ENCODE measurements around the gene KDM4B. TPM values are rescaled to one million over a fixed set of nuclear protein-coding genes. Genes with fewer than 3 reads are reported as not detected.

KDM4B gene
- total RNA-seq, 4 donors from 2014 or later = 14.0 to 39.9 (median 19.5) TPM

DNA sequence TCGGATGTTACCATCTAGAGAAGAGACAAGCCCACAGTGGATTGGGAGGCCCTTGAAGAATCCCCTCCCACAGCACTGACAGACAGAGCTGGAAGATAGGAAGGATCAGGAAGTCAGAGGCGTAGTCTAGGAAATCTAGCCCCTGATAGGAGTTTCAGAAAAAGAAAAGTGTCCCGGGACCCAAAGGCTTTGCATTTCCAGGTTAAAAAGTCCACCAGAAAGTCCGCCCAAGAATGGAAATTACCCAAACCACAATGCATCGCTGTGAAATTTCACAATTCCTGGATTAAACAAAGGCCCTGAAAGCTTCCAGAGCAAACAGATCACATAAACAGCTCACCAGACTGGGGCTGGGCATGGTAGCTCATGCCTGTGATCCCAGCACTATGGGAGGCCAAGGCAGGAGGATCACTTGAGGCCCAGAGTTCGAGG, 146.9 kb downstream of the KDM4B start:
- intact Hi-C loops (cut with DNase I) = no loop called here
- no peak for TF ChIP-seq POLR2A (IDR thresholded peaks at IDR 0.05)
- Histone ChIP-seq H3K4me1 (no peaks in the 10 kb centered on the region), H3K9me3 (no peaks in the 10 kb centered on the region), H3K27me3 (no peaks in the 10 kb centered on the region), H3K4me3 (no peak overlapping the region), H3K27ac (no peak overlapping the region), H3K36me3 (peaks cover 8 to 93% (median 8%) of the 10 kb centered on the region in 3 donors)
- WGBS, 2 donors = 73 to 76% methylated on average over 6 of the region's 6 CpGs
- DNase-seq = no peak

DNA sequence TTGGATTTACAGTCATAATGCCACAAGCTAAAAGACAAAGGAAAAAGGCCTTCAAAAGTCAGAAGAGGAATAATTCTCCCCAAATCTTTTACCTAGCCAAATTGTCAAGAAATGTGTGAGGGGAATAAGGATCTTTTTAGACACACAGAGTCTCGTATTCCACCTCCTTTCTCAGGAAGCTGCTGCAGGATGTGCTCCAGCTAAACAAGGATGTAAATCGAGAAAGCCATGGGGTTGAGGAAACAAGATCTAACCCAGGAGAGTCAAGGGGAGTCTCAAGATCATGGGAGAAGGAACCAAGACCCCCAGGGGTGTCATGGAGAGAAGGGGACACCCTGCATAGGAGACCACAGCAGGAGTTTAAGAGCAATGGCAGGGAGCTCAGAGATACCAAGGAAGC, 147.4 kb downstream of the KDM4B start:
- Histone ChIP-seq H3K27ac (no peak overlapping the region), H3K4me1 (no peaks in the 10 kb centered on the region), H3K27me3 (no peaks in the 10 kb centered on the region), H3K9me3 (no peaks in the 10 kb centered on the region), H3K36me3 (peaks cover 4 to 93% (median 8%) of the 10 kb centered on the region in 3 donors), H3K4me3 (no peak overlapping the region)
- intact Hi-C loops (cut with DNase I) = no loop called here
- TF ChIP-seq POLR2A (IDR thresholded peaks at IDR 0.05) = no peak
- TF ChIP-seq, protein P1, sequence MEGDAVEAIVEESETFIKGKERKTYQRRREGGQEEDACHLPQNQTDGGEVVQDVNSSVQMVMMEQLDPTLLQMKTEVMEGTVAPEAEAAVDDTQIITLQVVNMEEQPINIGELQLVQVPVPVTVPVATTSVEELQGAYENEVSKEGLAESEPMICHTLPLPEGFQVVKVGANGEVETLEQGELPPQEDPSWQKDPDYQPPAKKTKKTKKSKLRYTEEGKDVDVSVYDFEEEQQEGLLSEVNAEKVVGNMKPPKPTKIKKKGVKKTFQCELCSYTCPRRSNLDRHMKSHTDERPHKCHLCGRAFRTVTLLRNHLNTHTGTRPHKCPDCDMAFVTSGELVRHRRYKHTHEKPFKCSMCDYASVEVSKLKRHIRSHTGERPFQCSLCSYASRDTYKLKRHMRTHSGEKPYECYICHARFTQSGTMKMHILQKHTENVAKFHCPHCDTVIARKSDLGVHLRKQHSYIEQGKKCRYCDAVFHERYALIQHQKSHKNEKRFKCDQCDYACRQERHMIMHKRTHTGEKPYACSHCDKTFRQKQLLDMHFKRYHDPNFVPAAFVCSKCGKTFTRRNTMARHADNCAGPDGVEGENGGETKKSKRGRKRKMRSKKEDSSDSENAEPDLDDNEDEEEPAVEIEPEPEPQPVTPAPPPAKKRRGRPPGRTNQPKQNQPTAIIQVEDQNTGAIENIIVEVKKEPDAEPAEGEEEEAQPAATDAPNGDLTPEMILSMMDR (IDR thresholded peaks at IDR 0.05) = no peak
- 85 to 92% methylated on average over 2 of the region's 2 CpGs for WGBS, 2 donors
- DNase-seq = no peak

GRCh38 chr19:5117421-5117820, 148.5 kb downstream of the KDM4B start:
- 80 to 85% methylated on average over 1 to 4 of the region's 12 CpGs for WGBS, 2 donors
- Histone ChIP-seq H3K4me3 (no peak overlapping the region), H3K9me3 (no peaks in the 10 kb centered on the region), H3K4me1 (no peaks in the 10 kb centered on the region), H3K36me3 (peaks cover 4 to 93% (median 8%) of the 10 kb centered on the region in 3 donors), H3K27me3 (no peaks in the 10 kb centered on the region), H3K27ac (no peak overlapping the region)
- DNase-seq = no peak
- TF ChIP-seq, protein P1 (IDR thresholded peaks at IDR 0.05) = no peak
- no peak for TF ChIP-seq POLR2A (IDR thresholded peaks at IDR 0.05)
- intact Hi-C loops (cut with DNase I) = no loop called here

DNA sequence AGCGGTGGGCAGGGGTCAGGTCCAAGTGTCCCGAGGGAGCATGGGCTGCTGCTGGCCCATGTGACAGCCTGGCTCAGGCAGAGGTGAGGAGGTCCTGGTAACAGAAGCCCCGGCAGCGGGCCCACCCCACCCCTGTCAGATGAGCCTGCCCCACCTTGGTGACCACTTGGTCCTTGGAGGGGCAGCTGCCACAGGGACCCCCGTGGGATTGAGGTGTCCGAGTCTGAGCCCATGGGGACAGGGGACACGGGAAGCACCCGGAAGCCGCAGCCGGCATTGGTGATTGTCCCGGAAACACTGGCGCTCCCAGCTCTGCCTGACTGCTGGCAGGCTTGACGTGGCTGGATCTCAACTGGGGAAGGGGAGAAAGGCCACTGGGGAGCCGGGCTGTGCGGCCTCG, 149.1 kb downstream of the KDM4B start:
- no peak overlapping the region for H3K4me3 ChIP-seq
- H3K27me3 ChIP-seq = no peaks in the 10 kb centered on the region
- no peaks in the 10 kb centered on the region for H3K9me3 ChIP-seq
- WGBS, 2 donors = 90 to 100% methylated on average over 1 to 2 of the region's 16 CpGs
- intact Hi-C loops (cut with DNase I) = no loop called here
- no peaks in the 10 kb centered on the region for H3K4me1 ChIP-seq
- TF ChIP-seq, protein P1 (IDR thresholded peaks at IDR 0.05) = no peak
- TF ChIP-seq POLR2A (IDR thresholded peaks at IDR 0.05) = no peak
- no peak overlapping the region for H3K27ac ChIP-seq
- peaks cover 4 to 93% (median 13%) of the 10 kb centered on the region in 3 donors for H3K36me3 ChIP-seq
- no peak for DNase-seq

DNA sequence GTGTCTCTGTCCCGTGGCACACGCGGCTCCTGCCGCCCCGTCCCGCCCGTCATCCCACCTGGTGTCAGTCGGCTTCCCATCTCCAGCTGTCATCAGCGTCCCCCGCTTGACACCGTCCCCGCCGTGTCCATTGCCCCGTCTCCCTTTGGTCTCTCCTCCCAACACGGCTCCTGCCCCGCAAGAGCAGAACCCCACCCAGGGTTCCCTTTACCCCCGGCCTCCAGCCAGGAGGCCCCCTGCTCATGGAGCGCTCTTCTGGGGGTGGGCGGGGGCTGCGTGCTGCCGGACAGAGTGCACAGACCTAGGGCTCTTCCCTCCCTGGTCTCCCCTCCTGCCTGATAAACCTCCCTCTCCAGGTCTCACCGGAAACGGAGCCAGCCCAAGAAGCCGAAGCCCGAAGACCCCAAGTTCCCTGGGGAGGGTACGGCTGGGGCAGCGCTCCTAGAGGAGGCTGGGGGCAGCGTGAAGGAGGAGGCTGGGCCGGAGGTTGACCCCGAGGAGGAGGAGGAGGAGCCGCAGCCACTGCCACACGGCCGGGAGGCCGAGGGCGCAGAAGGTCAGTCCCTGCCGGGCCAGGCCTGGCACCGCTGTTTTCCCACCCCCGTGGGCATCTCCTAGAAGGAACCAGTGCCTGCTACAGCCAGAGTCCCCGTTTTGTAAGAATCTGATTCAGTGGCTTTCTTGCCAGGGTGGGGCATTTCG, 150.5 kb downstream of the KDM4B start:
- DNase-seq = no peak
- intact Hi-C loops (cut with DNase I) = no loop called here

More for the DNA sequence above, 150.5 kb downstream of the KDM4B start:
- no peak overlapping the region for H3K27ac ChIP-seq
- TF ChIP-seq POLR2A (IDR thresholded peaks at IDR 0.05) = no peak
- TF ChIP-seq, protein P1 (IDR thresholded peaks at IDR 0.05) = no peak
- H3K36me3 ChIP-seq = peaks cover 4 to 93% (median 9%) of the 10 kb centered on the region in 3 donors
- H3K4me1 ChIP-seq = no peaks in the 10 kb centered on the region
- H3K9me3 ChIP-seq = no peaks in the 10 kb centered on the region
- no peak overlapping the region for H3K4me3 ChIP-seq
- no peaks in the 10 kb centered on the region for H3K27me3 ChIP-seq
- WGBS, 2 donors = 88 to 94% methylated on average over 17 to 18 of the region's 40 CpGs
